Thyroid gland (tissue), 4 donors: Measurements from ENCODE around the gene MBD6.

Source experiments
- CTCF ChIP-seq, 6 experiments: fragments of 200-600 bp in 3 of 6; fragments of 450-650 bp in 3 of 6; sonication (generic) in 3 of 6; IDR thresholded peaks; one replicate each; pipeline ENCODE4 v1.5.1; 2016 to 2019; ENCODE audit warnings: antibody characterized with exemption in 6 of 6, mild to moderate bottlenecking in 2 of 6, inconsistent platforms in 1 of 6, moderate library complexity in 1 of 6
- POLR2A ChIP-seq, 2 donors: fragments of 450-650 bp; IDR thresholded peaks; one replicate each; pipeline ENCODE4 v1.6.1; 2017; ENCODE audit warnings: antibody characterized with exemption in 2 of 2, mild to moderate bottlenecking in 2 of 2, moderate library complexity in 1 of 2

DNA sequence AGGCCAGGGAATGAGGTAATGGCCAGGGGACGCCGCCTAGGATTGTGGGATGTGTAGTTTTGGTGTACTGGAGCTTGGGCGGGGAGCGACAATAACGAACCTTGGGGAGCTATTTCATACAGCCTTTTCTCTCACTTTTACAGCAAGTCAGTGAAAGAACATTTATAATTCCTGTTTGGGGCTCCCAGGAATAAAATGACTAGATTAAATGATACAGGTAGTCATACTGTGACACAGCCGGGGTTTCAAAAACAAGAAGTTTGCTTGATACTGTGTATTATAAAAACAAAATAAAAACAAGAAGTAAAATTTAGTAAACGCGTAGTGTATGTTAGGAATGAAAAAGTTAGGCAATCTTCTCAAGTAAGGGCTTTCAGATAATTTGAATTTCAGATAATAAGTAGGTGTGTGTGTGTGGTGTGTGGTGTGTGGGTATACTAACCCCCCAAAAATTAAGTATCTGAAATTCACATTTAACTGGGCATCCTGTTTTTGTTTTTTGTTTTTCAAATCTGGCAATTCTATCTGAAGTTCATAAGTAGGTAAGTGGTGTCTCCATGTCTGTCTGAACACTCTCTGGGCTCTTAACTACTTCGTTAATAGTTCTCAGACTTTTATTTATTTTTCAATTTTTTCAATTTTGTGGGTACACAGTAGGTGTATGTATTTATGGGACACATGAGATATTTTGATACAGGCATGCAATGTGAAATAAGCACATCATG is 24.8 kb downstream of the MBD6 start:
- TF ChIP-seq POLR2A (IDR thresholded peaks at IDR 0.05): no peak
- TF ChIP-seq CTCF (IDR thresholded peaks at IDR 0.05): no peak
